ENCODE results near the gene HJURP.

- TF ChIP-seq, protein P1, sequence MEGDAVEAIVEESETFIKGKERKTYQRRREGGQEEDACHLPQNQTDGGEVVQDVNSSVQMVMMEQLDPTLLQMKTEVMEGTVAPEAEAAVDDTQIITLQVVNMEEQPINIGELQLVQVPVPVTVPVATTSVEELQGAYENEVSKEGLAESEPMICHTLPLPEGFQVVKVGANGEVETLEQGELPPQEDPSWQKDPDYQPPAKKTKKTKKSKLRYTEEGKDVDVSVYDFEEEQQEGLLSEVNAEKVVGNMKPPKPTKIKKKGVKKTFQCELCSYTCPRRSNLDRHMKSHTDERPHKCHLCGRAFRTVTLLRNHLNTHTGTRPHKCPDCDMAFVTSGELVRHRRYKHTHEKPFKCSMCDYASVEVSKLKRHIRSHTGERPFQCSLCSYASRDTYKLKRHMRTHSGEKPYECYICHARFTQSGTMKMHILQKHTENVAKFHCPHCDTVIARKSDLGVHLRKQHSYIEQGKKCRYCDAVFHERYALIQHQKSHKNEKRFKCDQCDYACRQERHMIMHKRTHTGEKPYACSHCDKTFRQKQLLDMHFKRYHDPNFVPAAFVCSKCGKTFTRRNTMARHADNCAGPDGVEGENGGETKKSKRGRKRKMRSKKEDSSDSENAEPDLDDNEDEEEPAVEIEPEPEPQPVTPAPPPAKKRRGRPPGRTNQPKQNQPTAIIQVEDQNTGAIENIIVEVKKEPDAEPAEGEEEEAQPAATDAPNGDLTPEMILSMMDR (conservative IDR thresholded peaks at IDR 0.05 in 1 of 2, IDR thresholded peaks at IDR 0.05 in 1 of 2; ENCODE audit: extremely low read depth in 1 of 2, insufficient read depth in 1 of 2, low read depth in 1 of 2, low read length in 2 of 2): no peak
- TF ChIP-seq EZH2 (IDR thresholded peaks at IDR 0.05; ENCODE audit: borderline replicate concordance, low read length): no peak
Measured at GRCh38 chr2:233800208-233800607, 54.1 kb downstream of the HJURP start.

Measured in mammary epithelial cell (primary cell).